Measurements from ENCODE around the gene C6orf47. TPM values are rescaled to one million over a fixed set of nuclear protein-coding genes. Genes with fewer than 3 reads are reported as not detected.

C6orf47 gene
- total RNA-seq, 1 donor from 2014 or later = 19.0 TPM

- DNase-seq (ENCODE audit: low spot score in 2 of 2, unreplicated experiment in 2 of 2) = no peak
- Mint-ChIP-seq H3K36me3 (peaks cover 35% of the 10 kb centered on the region), H3K9me3 (no peaks in the 10 kb centered on the region), H3K27ac (peak overlapping the region; percentile 34), H3K27me3 (ENCODE audit: low read depth) (no peaks in the 10 kb centered on the region), H3K4me1 (no peaks in the 10 kb centered on the region), H3K4me3 (no peak overlapping the region)
- TF ChIP-seq CTCF (IDR thresholded peaks at IDR 0.05; ENCODE audit: unreplicated experiment) = no peak
These were observed 23.6 kb downstream of the C6orf47 start for GRCh38 chr6:31636698-31637596.

- H3K4me3 Mint-ChIP-seq = no peak overlapping the region
- H3K27ac Mint-ChIP-seq = peak overlapping the region; percentile 50
- H3K27me3 Mint-ChIP-seq (ENCODE audit: low read depth) = no peaks in the 10 kb centered on the region
- TF ChIP-seq CTCF (IDR thresholded peaks at IDR 0.05; ENCODE audit: unreplicated experiment) = no peak
- H3K9me3 Mint-ChIP-seq = no peaks in the 10 kb centered on the region
- no peak for DNase-seq (ENCODE audit: low spot score in 2 of 2, unreplicated experiment in 2 of 2)
- no peaks in the 10 kb centered on the region for H3K4me1 Mint-ChIP-seq
- peaks cover 37% of the 10 kb centered on the region for H3K36me3 Mint-ChIP-seq
These were observed 25.5 kb downstream of the C6orf47 start for GRCh38 chr6:31634969-31635575.

- peak overlapping the region; percentile 48 for H3K27ac Mint-ChIP-seq
- no peaks in the 10 kb centered on the region for H3K4me1 Mint-ChIP-seq
- no peak for TF ChIP-seq CTCF (IDR thresholded peaks at IDR 0.05; ENCODE audit: unreplicated experiment)
- H3K9me3 Mint-ChIP-seq = no peaks in the 10 kb centered on the region
- H3K27me3 Mint-ChIP-seq (ENCODE audit: low read depth) = no peaks in the 10 kb centered on the region
- DNase-seq (ENCODE audit: low spot score in 2 of 2, unreplicated experiment in 2 of 2) = no peak
- no peak overlapping the region for H3K4me3 Mint-ChIP-seq
- peaks cover 39% of the 10 kb centered on the region for H3K36me3 Mint-ChIP-seq
These were observed 26.4 kb downstream of the C6orf47 start for GRCh38 chr6:31634131-31634530.

GRCh38 chr6:31633447-31633846 is 27.1 kb downstream of the C6orf47 start:
- Mint-ChIP-seq H3K27ac (no peak overlapping the region), H3K4me1 (no peaks in the 10 kb centered on the region), H3K9me3 (no peaks in the 10 kb centered on the region), H3K27me3 (ENCODE audit: low read depth) (no peaks in the 10 kb centered on the region), H3K4me3 (no peak overlapping the region), H3K36me3 (peaks cover 36% of the 10 kb centered on the region)
- no peak for TF ChIP-seq CTCF (IDR thresholded peaks at IDR 0.05; ENCODE audit: unreplicated experiment)
- DNase-seq (ENCODE audit: low spot score in 2 of 2, unreplicated experiment in 2 of 2) = no peak

GRCh38 chr6:31632279-31632946 is 28.2 kb downstream of the C6orf47 start:
- H3K36me3 Mint-ChIP-seq = peaks cover 44% of the 10 kb centered on the region

More at GRCh38 chr6:31632279-31632946, 28.2 kb downstream of the C6orf47 start:
- Mint-ChIP-seq H3K9me3 (no peaks in the 10 kb centered on the region), H3K27ac (peak overlapping the region; percentile 21), H3K4me3 (no peak overlapping the region), H3K27me3 (ENCODE audit: low read depth) (no peaks in the 10 kb centered on the region), H3K4me1 (no peaks in the 10 kb centered on the region)
- TF ChIP-seq CTCF (IDR thresholded peaks at IDR 0.05; ENCODE audit: unreplicated experiment) = no peak
- DNase-seq (ENCODE audit: low spot score in 2 of 2, unreplicated experiment in 2 of 2) = no peak
